Activated T-helper 2 cell treated with anti-CD3 and anti-CD28 coated beads, Interferon-gamma antibody, Interleukin-2, Interleukin-4, amounts not matched to agents 10 μg/mL and 5 μg/mL and 100 μg/mL, durations not matched to agents 14 hours and 24 hours and 36 hours (primary cell): ENCODE results near the gene XXYLT1. TPM values are rescaled to one million over a fixed set of nuclear protein-coding genes. Genes with fewer than 3 reads are reported as not detected.

Experiments
- DNase-seq: peaks from one replicate; pipeline ENCODE4 v3.0.0; 2021; ENCODE audit warnings: low spot score
- H3K27ac Mint-ChIP-seq: one replicate; pipeline ENCODE4 v1.8.0; 2021; ENCODE audit warnings: mixed read lengths
- H3K27me3 Mint-ChIP-seq: one replicate; pipeline ENCODE4 v1.8.0; 2021; ENCODE audit warnings: low read depth, mixed read lengths
- H3K36me3 Mint-ChIP-seq: one replicate; pipeline ENCODE4 v1.8.0; 2021; ENCODE audit warnings: low read depth, mixed read lengths
- H3K4me1 Mint-ChIP-seq: one replicate; pipeline ENCODE4 v1.8.0; 2021; ENCODE audit warnings: low read depth, mixed read lengths
- H3K4me3 Mint-ChIP-seq: one replicate; pipeline ENCODE4 v1.8.0; 2021; ENCODE audit warnings: low read depth, mild to moderate bottlenecking, moderate library complexity, mixed read lengths
- H3K9me3 Mint-ChIP-seq: one replicate; pipeline ENCODE4 v1.8.0; 2021; ENCODE audit warnings: mixed read lengths
- intact Hi-C: fragments of 100-400 bp; cut with micrococcal nuclease; formaldehyde crosslinking; loops from one replicate; pipeline ENCODE4 v1.15.1; 2023
- total RNA-seq: library from RNA; stranded (reverse); gene quantifications from 2 replicates; pipeline ENCODE4 v1.2.3, GENCODE V29; 2022

Gene XXYLT1
- total RNA-seq, 1 donor from 2014 or later, result 15.8 TPM

DNA sequence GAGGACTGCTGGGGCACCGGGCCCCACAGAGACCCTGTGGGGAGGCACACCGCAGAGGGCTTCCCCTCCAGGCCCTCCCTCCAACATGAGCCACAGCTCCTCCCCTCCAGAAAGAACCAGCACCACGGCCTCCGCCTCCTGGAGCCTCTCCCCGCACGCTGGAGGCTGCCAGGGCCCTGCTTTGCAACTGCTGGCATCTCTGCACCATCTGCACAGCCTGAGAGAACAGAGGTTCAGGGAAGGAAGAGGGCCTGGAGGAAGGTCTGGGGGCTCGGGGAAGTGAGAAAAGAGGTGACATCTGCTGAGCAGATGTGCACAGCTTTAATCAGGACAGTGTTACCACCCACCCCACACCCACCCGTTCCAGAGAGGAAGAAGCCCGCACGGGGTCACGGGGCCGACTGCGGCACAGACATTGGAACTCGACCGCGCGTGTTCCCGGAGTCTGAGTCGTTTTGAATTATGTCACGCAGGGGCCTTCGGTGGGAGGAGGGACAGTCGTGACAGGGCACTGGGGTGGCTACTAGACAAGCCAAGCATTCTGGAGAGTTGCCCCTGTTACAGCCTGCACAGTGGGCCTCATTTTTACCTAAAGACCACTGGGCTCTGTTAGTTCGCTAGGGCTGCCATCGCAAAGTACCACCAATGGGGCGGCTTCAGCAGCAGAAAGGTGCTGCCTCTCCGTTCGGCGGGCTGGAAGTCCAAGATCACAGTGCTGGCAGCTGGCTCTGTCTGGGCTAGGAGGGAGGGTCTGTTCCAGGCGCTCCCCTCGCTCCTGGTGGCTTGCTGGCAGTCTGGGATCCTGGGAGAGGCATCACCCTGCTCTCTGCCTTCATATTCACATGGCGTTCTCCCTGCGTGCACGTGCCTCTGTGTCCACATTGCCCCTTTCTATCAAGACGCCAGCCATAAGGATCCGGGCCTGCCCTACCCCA is 194.8 kb downstream of the XXYLT1 start:
- Mint-ChIP-seq H3K4me3 (no peak overlapping the region), H3K4me1 (no peaks in the 10 kb centered on the region), H3K27ac (no peak overlapping the region), H3K9me3 (no peaks in the 10 kb centered on the region), H3K36me3 (no peaks in the 10 kb centered on the region), H3K27me3 (no peaks in the 10 kb centered on the region)
- no peak for DNase-seq
- intact Hi-C loops, result no loop called here

- intact Hi-C loops, result no loop called here
- no peak for DNase-seq
- Mint-ChIP-seq H3K36me3 (no peaks in the 10 kb centered on the region), H3K27me3 (no peaks in the 10 kb centered on the region), H3K27ac (no peak overlapping the region), H3K9me3 (no peaks in the 10 kb centered on the region), H3K4me3 (no peak overlapping the region), H3K4me1 (no peaks in the 10 kb centered on the region)
Measured at GRCh38 chr3:195075199-195075940, 195.6 kb downstream of the XXYLT1 start.

DNA sequence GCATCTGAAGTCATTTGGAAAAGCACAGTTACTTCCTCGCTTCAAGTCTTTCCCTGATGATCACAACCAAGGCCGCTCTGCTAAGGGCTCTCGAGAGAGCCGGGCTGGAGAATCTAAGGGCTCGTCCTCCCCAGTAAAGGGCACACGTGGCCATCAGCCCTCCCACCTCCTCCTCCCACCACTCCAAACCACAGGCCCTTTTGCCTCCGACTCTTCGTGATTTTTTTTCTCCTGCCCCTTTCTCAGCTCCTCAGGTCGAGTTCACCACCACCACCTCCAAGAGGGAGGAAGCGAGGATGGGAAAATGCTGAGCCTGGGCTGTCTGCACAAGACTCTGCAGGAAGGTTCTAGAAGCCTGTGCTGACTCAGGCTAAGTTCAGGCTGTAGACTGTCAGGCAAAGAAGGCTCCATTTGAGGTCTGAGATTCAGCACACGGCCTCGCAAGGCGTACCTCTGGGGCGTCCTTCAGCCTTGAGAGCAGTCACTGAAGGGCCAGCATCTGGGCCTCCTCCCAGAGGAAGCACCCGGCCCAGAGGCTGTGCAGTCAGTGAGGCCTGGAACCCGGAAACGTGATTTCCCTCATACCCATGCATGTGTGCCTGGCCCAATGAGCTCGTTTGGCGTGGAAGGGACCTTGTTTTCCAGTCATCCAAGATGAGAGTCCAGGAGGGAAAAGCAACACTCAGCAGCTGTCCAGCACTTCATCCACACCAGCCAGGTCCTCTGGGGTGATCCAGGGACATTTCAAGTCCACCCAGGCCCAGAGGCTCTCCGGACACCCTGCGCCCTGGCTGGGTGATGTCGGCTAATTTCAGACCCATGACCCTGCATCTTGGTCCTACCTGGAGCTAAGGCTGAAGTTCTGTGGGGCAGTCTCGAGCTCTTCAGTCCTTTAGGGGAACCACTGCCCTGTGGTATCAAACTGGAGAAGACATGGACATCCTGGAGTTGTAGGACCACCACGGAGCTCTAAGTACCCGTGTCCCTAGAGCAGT is 196.8 kb downstream of the XXYLT1 start:
- Mint-ChIP-seq H3K4me1 (no peaks in the 10 kb centered on the region), H3K36me3 (no peaks in the 10 kb centered on the region), H3K27ac (no peak overlapping the region), H3K9me3 (no peaks in the 10 kb centered on the region), H3K27me3 (no peaks in the 10 kb centered on the region), H3K4me3 (no peak overlapping the region)
- intact Hi-C loops, result no loop called here
- DNase-seq, result no peak

GRCh38 chr3:195072916-195073564 is 197.9 kb downstream of the XXYLT1 start:
- H3K4me1 Mint-ChIP-seq, result no peaks in the 10 kb centered on the region
- no peaks in the 10 kb centered on the region for H3K27me3 Mint-ChIP-seq
- intact Hi-C loops, result no loop called here
- no peak overlapping the region for H3K27ac Mint-ChIP-seq
- H3K4me3 Mint-ChIP-seq, result no peak overlapping the region
- H3K9me3 Mint-ChIP-seq, result no peaks in the 10 kb centered on the region
- DNase-seq, result no peak
- no peaks in the 10 kb centered on the region for H3K36me3 Mint-ChIP-seq

- Mint-ChIP-seq H3K27me3 (no peaks in the 10 kb centered on the region), H3K9me3 (no peaks in the 10 kb centered on the region), H3K27ac (no peak overlapping the region), H3K4me3 (no peak overlapping the region), H3K36me3 (no peaks in the 10 kb centered on the region), H3K4me1 (no peaks in the 10 kb centered on the region)
- DNase-seq, result no peak
- intact Hi-C loops, result no loop called here
Measured at GRCh38 chr3:195071916-195072820, 198.8 kb downstream of the XXYLT1 start.

DNA sequence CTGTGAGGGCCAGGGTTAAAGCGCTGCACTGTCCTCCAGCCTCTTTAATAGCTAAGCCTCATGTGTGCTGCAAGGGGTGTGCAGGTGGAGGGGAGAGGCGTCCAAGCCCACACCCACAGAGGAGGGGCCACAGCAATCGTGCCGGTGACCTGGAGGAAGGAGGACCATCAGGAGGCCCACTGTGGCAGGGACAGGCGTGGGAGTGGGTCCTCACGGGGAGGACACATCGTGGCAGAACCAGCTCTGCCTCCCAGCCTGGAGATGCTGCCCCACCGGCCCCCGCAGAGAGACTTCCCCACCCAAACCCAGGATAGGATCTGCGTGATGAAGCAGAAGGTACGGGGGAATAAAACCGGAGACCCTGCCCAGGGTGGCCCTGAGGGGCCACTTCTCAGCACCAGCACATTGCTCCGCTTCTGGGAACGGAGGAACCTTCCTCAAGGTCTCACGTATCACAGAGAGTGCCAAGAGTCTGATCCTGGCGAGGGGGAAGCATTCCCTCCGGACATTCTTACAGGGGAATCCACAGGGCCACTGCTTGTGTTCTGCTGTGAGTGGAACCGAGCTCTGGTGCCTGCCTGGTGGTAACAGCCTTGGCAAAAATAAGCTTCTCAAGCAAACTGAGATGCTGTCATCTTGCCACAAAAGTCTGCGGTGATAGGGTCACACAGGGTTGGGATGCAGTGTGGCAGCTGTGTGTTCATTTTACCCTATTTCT is 199.8 kb downstream of the XXYLT1 start:
- Mint-ChIP-seq H3K4me1 (no peaks in the 10 kb centered on the region), H3K27me3 (no peaks in the 10 kb centered on the region), H3K27ac (no peak overlapping the region), H3K9me3 (no peaks in the 10 kb centered on the region), H3K4me3 (no peak overlapping the region), H3K36me3 (no peaks in the 10 kb centered on the region)
- intact Hi-C loops, result no loop called here
- no peak for DNase-seq

- intact Hi-C loops, result no loop called here
- Mint-ChIP-seq H3K36me3 (no peaks in the 10 kb centered on the region), H3K9me3 (no peaks in the 10 kb centered on the region), H3K4me3 (no peak overlapping the region), H3K27me3 (no peaks in the 10 kb centered on the region), H3K27ac (no peak overlapping the region), H3K4me1 (no peaks in the 10 kb centered on the region)
- no peak for DNase-seq
Measured at GRCh38 chr3:195070336-195070735, 200.6 kb downstream of the XXYLT1 start.

GRCh38 chr3:195069501-195070251 is 201.3 kb downstream of the XXYLT1 start:
- intact Hi-C loops, result no loop called here
- H3K4me3 Mint-ChIP-seq, result no peak overlapping the region
- H3K36me3 Mint-ChIP-seq, result no peaks in the 10 kb centered on the region
- H3K9me3 Mint-ChIP-seq, result no peaks in the 10 kb centered on the region
- no peaks in the 10 kb centered on the region for H3K27me3 Mint-ChIP-seq
- H3K27ac Mint-ChIP-seq, result no peak overlapping the region
- no peaks in the 10 kb centered on the region for H3K4me1 Mint-ChIP-seq
- DNase-seq, result no peak

DNA sequence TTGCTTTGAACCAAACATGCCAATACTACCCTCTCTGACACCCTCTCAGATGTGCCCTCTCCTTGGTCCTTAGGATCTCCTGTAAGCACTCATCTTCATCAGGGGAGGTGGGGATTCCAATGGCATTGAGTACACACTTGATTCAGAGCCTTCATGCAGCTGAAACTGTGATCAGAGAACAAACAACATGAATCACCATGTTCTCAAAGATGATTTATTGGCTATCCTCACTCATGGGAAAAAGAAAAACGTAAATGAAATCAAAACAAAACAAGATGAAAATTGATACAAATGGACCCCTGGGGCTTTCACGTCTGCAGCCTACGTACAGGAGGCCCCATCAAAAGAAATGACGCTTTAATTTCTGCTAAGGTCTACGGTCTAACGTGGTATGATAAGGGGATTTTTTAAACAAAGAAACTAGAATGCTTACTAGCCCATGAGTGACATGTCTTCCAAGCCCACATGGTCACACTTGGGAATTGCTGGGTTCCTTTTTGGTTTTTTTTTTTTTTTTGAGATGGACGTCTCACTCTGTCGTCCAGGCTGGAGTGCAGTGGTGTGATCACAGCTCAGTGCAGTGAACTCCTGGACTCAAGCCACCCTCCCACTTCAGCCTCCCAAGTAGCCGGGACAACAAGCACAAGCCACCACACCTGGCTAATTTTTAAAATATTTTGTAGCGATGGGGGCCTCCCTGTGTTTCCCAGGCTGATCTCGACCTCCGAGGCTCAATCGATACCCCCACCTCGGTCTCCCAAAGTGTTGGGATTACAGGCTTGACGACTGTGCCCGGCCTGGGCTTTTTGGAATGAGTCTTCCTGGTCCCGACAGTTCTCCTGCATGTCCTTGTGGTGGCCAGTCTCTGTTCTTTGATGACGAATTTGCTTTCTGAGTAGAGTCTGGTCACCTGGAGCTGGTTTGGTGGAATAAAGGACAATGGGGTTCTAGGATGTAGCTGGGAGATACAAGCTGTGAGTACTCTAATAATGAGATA is 202.6 kb downstream of the XXYLT1 start:
- intact Hi-C loops, result no loop called here
- Mint-ChIP-seq H3K4me3 (no peak overlapping the region), H3K27me3 (no peaks in the 10 kb centered on the region), H3K9me3 (no peaks in the 10 kb centered on the region), H3K4me1 (no peaks in the 10 kb centered on the region), H3K36me3 (no peaks in the 10 kb centered on the region), H3K27ac (no peak overlapping the region)
- no peak for DNase-seq

DNA sequence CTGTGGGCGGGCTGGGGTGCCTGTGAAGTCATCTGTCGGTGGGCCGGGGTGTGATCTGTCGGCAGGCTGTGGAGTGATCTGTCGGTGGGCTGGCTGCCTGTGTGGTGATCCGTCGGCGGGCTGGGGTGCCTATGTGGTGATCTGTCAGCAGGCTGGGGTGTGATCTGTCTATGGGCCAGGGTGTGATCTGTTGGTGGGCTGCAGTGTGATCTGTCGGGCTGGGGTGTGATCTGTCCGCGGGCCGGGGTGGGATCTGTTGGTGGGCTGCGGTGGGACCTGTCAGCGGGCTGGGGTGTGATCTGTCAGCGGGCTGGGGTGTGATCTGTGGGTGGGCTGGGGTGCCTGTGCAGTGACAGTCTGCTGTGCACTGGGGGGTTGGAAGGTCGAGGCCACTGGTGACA is 204.5 kb downstream of the XXYLT1 start:
- intact Hi-C loops, result no loop called here
- H3K9me3 Mint-ChIP-seq, result no peaks in the 10 kb centered on the region
- no peaks in the 10 kb centered on the region for H3K36me3 Mint-ChIP-seq
- H3K4me3 Mint-ChIP-seq, result no peak overlapping the region
- no peaks in the 10 kb centered on the region for H3K27me3 Mint-ChIP-seq
- no peak overlapping the region for H3K27ac Mint-ChIP-seq
- H3K4me1 Mint-ChIP-seq, result no peaks in the 10 kb centered on the region
- no peak for DNase-seq
